ENCODE measurements around the gene MIER1. TPM values are rescaled to one million over a fixed set of nuclear protein-coding genes. Genes with fewer than 3 reads are reported as not detected.

The MIER1 gene
- total RNA-seq, 1 donor from 2014 or later, result 39.2 TPM

GRCh38 chr1:67018574-67018973, 93.8 kb downstream of the MIER1 start:
- Mint-ChIP-seq H3K9me3 (no peaks in the 10 kb centered on the region), H3K27ac (no peak overlapping the region), H3K4me1 (no peaks in the 10 kb centered on the region), H3K4me3 (no peak overlapping the region), H3K27me3 (no peaks in the 10 kb centered on the region), H3K36me3 (ENCODE audit: low read depth) (peaks cover 51% of the 10 kb centered on the region)
- ChIA-PET CTCF (interaction anchor here (1.9 kb wide), 1 partner anchor 194 kb away, joined by 4 read pairs; no protein-coding TSS in a partner anchor), POLR2A (no interaction called here)
- intact Hi-C loops (cut with micrococcal nuclease), result no loop called here
- no peak for DNase-seq
- TF ChIP-seq CTCF (IDR thresholded peaks at IDR 0.05), result no peak
- ATAC-seq (ENCODE audit: low read depth), result no peak

- H3K4me3 Mint-ChIP-seq, result no peak overlapping the region
- H3K4me1 Mint-ChIP-seq, result no peaks in the 10 kb centered on the region
- intact Hi-C loops (cut with micrococcal nuclease), result no loop called here
- no peaks in the 10 kb centered on the region for H3K9me3 Mint-ChIP-seq
- no peaks in the 10 kb centered on the region for H3K27me3 Mint-ChIP-seq
- DNase-seq (no peak), ATAC-seq (ENCODE audit: low read depth) (no peak)
- CTCF ChIA-PET, result interaction anchor here (1.1 to 1.9 kb wide), 3 partner anchors 23 to 194 kb away, joined by 4 to 8 read pairs (median 6); no protein-coding TSS in a partner anchor
- H3K36me3 Mint-ChIP-seq (ENCODE audit: low read depth), result peaks cover 52% of the 10 kb centered on the region
- POLR2A ChIA-PET, result interaction anchor here (0.6 kb wide), 1 partner anchor 36 kb away, joined by 5 read pairs; no protein-coding TSS in a partner anchor
- H3K27ac Mint-ChIP-seq, result no peak overlapping the region
- no peak for TF ChIP-seq CTCF (IDR thresholded peaks at IDR 0.05)
Measured at GRCh38 chr1:67019121-67019520, 94.3 kb downstream of the MIER1 start.

- Mint-ChIP-seq H3K9me3 (no peaks in the 10 kb centered on the region), H3K36me3 (ENCODE audit: low read depth) (peaks cover 55% of the 10 kb centered on the region), H3K4me3 (no peak overlapping the region), H3K4me1 (no peaks in the 10 kb centered on the region), H3K27ac (no peak overlapping the region), H3K27me3 (no peaks in the 10 kb centered on the region)
- ChIA-PET POLR2A (interaction anchor here (0.6 kb wide), 1 partner anchor 35 kb away, joined by 5 read pairs; no protein-coding TSS in a partner anchor), CTCF (interaction anchor here (1.1 to 1.9 kb wide), 3 partner anchors 23 to 193 kb away, joined by 4 to 8 read pairs (median 6); no protein-coding TSS in a partner anchor)
- intact Hi-C loops (cut with micrococcal nuclease), result no loop called here
- no peak for DNase-seq
- ATAC-seq (ENCODE audit: low read depth), result no peak
- TF ChIP-seq CTCF (IDR thresholded peaks at IDR 0.05), result no peak
Measured at GRCh38 chr1:67019600-67020136, 94.9 kb downstream of the MIER1 start.

GRCh38 chr1:67020304-67020703, 95.5 kb downstream of the MIER1 start:
- POLR2A ChIA-PET, result no interaction called here
- Mint-ChIP-seq H3K27ac (no peak overlapping the region), H3K9me3 (no peaks in the 10 kb centered on the region), H3K4me1 (no peaks in the 10 kb centered on the region), H3K4me3 (no peak overlapping the region), H3K27me3 (no peaks in the 10 kb centered on the region), H3K36me3 (ENCODE audit: low read depth) (peaks cover 61% of the 10 kb centered on the region)
- no peak for DNase-seq
- intact Hi-C loops (cut with micrococcal nuclease), result no loop called here
- no peak for ATAC-seq (ENCODE audit: low read depth)
- no peak for TF ChIP-seq CTCF (IDR thresholded peaks at IDR 0.05)
- CTCF ChIA-PET, result interaction anchor here (1.1 to 1.9 kb wide), 3 partner anchors 24 to 192 kb away, joined by 4 to 8 read pairs (median 6); no protein-coding TSS in a partner anchor

- DNase-seq, result no peak
- intact Hi-C loops (cut with micrococcal nuclease), result no loop called here
- Mint-ChIP-seq H3K4me1 (no peaks in the 10 kb centered on the region), H3K9me3 (no peaks in the 10 kb centered on the region), H3K27me3 (no peaks in the 10 kb centered on the region), H3K36me3 (ENCODE audit: low read depth) (peaks cover 62% of the 10 kb centered on the region), H3K27ac (no peak overlapping the region), H3K4me3 (no peak overlapping the region)
- no peak for ATAC-seq (ENCODE audit: low read depth)
- ChIA-PET CTCF (interaction anchor here (1.8 kb wide), 1 partner anchor 24 kb away, joined by 8 read pairs; no protein-coding TSS in a partner anchor), POLR2A (no interaction called here)
- no peak for TF ChIP-seq CTCF (IDR thresholded peaks at IDR 0.05)
Measured at GRCh38 chr1:67020765-67021164, 96.0 kb downstream of the MIER1 start.

Data from activated B cell treated with CpG ODN at 0.5 μM for 24 hours (primary cell).